HG03558 (cell line): ENCODE data around the gene IGSF21.

Experiments used
- ATAC-seq: cut with Tn5 transposase; IDR thresholded peaks from one replicate; pipeline ENCODE4 v1.9.1; 2021; ENCODE audit warnings: moderate number of reproducible peaks; ENCODE audit not compliant: unreplicated experiment; ENCODE audit errors: extremely low read depth

IGSF21 gene

DNA sequence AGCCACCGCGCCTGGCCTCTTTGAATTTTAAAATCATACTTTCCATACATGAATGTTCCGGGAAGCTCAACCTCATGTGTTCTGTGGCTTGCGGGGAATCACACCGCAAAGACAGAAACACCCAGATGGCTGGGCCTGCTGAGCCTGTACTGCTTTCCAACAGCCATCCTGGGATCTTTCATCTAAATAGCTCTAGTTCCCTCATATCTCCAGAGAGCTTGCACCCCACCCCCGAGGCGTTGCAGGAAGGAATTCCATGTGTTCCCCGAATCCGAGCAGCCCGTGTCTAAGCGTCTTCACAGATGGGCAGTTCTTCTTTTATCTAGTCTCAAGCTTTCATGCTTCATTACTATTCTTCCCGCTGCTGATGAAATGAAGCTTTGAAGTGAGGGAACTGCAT is 66.4 kb downstream of the IGSF21 start:
- ATAC-seq = no peak

DNA sequence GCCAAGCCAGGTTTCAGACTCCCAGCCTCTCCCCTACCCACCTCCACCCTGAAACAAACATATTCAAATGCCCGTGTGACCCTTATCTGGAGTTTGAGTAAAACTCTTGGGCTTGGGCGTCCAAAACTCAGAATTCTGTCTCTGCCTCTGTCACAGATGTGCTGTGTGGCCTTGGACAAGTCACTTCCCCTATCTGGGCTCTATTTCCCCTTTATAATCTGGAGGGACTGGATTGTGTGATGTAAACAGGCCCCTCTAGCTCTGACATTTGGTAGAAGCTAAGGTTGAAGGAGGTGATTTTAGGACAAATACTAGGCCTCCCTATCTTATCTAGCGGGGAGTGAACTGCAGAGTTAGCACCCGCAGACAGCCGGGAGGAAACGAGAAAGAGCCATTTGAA is 67.5 kb downstream of the IGSF21 start:
- no peak for ATAC-seq

DNA sequence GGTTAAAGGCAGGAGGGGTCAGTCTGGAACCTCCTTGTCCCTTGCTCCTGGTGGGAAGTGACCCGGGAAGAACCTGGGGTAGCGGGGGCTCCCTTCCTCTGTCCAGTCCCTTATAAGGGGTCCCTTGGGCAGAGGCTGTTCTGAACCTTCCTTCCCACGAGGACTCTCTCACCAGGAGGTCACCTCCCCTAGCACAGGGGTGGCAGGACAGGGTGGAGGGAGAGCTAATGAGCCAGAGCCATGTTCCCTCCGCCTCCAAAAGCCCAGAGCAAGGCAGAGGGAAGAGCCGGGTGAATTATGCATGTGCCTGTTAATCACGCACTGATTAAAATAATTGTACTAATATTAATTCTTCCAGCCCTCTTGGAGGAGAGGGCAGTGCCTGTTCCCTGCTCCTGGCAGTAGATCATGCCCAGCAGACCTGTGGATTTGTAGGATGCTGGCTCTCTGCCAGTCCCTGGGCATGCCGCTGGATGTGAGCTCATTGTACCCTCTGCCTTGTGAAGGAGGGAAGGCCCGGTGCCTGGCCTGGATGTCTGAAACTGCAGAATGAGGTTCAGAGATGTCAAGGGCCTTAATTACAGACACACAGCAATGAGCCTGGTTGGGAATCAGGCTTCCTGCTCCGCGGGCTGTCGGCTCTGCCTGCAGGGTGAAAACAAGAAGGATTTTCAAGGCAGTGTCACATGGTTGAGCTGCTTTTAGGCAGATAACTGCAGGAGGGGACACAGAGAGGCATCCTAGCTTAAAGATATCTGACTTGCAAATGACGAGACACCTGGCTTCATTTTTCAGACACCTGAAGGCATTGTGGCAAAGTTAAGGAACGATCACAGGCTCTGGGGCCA is 68.2 kb downstream of the IGSF21 start:
- ATAC-seq = no peak

DNA sequence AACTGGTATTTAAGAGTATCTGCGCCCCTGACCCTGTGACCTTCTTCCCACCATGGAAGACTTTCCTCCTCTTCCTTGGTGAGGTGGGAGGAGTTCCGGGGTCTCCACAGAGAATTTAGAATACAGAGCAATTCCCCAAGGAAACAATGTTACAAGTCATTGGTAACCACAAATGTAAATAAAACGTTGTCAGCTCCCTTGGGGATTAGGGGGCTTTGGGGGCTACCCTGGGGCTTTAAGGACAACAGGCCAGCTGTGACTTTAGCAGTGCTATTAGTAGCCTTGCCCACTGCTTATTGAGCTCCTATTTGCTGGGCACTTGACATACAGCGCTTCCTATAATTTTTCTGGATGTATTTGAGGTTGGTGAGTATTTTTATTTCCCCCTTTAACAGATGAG is 69.0 kb downstream of the IGSF21 start:
- no peak for ATAC-seq

DNA sequence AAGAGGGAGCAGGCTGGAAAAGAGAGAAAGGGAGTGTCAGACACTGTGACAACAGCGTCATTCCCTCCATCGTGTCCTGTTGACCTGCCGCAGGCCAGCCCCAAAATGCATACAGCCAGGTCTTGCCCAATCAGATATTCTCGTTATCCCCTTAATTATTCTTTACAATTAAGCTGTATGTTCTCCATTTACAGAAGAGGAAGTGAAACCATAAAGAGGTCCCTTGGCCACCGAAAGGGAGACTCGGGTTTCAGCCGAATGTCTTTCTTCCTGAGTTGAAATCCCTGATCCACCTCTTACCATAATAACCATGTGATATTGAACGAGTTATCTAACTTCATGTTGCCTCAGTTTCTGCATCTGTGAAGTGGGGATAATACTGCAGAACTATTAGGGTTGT is 70.5 kb downstream of the IGSF21 start:
- no peak for ATAC-seq

DNA sequence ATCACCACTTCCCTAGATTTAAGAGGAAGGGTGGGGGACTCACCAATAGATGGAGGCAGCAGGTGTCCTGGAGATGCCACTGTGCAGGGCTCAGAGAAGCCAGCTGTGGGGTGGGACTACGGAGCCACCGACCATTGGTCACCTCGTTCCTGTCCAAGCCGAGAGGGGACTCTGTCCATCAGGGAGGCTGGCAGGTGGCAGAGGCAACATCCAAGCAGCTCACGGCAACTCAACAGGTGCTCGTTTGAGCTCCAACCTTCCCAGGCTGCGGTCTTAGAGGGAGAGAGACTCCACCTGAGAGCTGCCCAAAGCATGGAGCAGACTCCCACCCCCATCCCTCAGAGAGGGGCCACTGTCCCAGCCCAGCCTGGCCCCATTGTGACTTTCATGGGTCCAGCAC is 71.4 kb downstream of the IGSF21 start:
- no peak for ATAC-seq

DNA sequence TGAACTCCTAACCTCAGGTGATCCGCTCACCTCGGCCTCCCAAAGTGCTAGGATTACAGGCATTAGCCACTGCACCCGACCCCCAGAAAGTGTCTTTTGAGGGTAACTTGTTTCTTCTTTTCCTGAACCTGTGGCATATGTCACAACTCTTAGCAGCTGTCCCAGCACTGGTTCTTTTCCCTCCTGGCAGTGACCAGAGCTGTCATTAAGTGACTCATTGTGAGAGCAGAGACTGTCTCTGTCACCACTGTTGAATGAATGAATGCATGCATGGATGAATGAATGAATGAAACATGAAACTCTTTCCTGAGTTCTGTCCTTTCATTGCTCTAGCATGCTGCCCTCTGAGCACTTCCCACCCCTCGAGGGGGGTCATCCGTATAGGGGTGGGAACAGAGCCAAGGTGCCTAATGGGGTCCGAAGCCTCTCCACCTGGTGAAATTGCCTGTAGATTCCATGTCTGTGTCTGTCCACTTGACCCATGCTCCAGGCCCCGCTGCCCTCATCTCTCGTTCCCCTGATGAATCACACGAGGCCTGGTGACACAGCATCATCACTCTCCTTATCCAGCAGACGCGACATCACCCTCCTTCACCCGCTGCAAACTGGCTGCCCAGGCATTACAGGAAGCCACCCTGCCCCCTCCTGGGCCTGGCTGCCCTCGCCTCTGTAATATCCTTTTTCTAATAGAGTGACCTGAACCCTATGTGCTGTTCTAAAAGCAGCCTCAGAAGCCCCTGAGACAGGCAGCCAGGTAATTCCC is 75.0 kb downstream of the IGSF21 start:
- ATAC-seq = no peak

DNA sequence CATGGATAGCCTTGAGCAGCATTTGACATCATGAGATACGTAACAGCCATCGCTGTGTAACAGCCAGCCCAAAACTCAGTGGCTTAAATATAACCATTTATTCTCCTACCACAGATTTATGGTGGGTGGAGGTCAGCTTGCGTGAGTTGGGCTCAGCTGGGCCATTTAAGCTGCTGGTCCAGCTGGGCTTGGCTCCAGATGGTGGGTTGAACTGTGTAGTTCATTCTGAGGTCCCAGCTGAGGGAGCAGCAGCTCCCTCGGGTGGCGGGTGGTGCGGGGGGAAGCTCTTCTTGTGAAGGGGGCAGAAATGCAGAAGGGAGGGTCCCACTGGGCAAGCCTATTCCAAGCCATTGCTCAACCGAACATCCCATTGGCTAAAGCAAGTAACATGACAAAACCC is 75.9 kb downstream of the IGSF21 start:
- no peak for ATAC-seq

DNA sequence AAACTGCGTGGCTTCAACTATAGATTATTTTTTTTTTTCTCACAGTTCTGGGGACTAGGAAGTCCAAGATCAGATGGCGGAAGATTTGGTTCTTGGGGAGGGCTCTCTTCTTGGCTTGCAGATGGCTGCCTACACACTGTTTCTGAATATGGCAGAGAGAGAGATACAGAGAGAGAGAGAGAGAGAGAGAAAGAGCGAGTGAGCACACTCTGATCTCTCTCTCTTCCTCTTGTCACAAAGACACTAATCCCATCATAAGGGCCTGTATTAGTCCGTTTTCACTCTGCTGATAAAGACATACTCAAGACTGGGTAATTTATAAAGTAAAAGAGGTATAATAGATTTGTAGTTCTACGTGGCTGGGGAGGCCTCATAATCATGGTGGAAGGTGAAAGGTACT is 79.5 kb downstream of the IGSF21 start:
- ATAC-seq = no peak

DNA sequence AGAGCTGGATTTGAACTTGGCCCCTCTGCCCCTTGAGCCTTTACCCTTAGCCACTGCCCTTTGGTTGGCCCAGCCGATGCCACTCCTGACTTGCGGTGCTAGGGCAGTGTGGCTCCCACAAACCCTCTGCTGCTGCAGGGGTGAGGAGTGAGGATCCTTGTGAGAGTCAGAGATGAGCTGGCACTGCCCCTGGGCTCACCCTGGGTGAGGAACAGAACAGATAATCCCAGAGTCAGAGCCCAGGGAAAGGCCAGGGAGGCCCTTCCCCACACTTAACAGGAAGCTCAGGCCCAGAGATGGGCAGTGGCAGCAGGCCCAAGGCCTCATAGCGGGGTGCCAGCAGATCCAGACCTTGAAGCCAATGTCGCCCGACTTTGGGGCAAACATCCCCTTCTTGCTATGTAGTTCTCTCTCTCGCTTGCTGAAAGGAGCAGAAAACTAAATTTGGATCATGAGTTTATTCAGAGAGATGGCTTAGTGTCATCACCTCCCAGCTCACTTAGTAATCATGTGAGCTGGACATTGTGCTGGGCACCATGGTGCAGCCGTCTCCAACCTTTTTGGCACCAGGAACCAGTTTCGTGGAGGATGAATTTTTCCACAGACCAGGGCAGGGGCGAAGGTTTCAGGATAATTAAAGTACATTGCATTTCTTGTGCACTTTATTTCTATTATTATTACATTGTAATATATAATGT is 81.4 kb downstream of the IGSF21 start:
- ATAC-seq = no peak

DNA sequence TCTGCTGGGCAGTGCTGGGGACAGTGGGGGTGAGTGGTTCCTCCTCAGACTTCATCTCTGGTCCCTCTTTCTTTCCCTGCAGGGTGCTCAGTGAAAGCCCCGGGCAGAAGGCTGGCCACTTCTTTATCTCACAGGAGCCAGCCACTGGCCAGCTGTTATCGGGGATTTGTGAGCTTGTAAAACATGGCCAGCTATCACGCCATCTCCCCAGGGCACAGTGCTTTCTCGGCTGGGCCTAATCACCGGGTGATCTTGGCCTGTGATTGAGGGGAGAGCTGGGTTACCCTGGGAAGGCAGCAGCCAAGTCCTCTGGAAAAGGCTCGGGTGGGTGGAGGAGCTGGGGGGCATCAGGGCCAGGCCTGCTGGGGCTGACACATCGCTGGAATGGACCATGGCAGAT is 83.0 kb downstream of the IGSF21 start:
- no peak for ATAC-seq

DNA sequence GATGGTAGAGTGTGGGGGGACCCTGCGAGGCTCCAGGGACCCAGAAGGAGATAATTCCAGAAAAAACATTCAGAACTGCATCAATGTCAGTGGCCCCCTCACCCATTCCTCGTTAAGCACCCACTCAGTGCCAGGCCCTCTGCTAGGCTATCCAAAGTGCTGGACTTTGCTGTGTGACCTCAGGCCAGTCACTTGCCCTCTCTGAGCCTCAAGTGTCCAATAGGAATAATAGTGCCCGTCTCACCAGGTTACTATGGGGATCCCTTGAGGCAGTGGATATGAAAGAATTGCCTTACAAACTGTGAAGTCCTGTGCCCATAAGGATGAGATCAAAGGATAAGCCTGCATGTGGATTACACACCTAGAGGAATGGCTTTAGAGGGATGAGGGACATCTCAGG is 83.4 kb downstream of the IGSF21 start:
- no peak for ATAC-seq

DNA sequence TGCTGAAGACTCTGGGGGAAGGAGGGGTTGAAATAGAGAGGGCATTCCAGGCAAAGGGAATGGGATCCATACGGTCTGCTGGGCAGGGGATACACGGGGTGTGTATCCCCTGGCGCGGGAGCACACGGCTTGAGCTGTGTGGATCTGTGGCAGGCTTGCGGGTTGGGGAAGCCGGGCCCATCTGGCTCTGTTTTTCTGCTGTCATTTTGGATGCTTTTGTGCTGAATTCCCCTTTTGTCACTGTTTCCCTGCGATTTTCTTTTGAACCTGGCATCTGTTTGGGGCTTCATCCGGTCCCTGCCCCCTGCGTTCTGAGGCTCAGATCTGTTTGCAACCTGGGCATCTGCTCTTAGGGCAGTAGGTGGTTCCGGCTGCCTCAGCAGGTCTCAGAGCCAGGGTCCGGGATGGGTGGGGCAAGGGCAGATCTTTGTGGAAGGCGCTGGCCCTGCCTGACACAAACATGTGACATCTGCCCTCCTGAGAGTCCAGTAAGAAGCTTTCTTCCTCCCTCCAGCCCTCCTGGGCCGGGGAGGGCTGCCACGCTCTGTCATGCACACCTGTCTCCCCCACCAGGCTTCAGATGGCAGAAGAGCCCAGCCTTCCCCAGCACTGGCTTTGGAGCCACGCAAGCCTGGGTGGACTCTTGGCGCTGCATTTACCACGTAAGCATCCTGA is 84.0 kb downstream of the IGSF21 start:
- ATAC-seq = no peak

DNA sequence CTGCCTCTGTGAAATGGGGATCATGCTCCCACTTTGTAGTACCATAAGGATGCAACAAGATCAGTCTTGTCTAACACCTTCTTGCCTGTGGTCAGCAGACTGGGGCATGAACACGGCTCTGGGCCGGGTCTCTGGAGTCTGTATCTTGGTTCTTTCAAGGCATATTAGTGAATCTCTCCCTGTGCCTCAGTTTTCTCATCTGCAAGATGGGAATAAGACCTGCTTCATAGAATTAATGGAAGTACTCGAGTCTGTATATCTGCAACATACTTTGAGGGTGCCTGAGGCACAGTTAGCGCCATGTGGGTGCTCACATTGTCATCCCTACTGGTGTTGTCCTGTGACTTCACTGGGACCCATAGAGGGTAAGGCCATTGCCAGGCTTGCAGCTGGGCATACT is 84.6 kb downstream of the IGSF21 start:
- ATAC-seq = no peak

DNA sequence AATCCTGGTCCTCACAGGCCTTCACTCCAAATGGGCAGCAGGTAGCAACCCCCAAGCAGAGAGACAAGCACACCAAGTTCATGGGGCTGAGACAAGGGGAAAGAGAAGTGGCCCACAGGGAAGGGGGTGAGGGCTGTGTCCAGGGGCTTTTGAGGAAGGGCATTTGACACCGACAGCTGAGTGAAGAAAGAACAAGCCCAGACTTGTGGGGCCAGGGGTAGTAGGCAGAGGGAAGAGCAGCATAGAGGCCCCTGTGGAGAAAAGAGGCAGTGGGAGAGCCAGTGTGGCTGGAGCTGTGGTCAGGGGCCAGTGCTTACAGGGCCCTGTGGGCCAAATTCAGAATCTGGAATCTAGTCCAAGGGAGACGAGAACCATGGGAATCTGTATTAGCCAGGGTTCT is 85.4 kb downstream of the IGSF21 start:
- ATAC-seq = no peak

DNA sequence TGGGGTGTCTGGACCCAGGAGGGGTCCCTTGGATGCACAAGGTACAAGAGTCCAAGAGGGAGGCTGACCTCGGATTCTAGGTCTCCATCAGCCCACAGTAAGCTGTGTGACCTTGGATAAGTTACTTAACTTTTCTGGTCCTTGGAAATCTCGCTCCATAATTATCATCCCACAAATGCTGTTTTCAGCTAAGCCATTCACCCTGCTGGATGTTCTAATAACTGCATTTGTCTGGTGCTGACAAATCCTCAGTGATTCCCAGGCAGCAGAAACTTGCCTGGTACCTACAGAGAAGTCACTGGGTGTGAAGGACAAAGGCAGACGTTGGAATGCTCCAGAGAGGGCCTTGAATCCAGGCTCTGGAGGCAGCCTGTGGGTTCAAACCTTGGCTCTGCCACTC is 89.7 kb downstream of the IGSF21 start:
- no peak for ATAC-seq

DNA sequence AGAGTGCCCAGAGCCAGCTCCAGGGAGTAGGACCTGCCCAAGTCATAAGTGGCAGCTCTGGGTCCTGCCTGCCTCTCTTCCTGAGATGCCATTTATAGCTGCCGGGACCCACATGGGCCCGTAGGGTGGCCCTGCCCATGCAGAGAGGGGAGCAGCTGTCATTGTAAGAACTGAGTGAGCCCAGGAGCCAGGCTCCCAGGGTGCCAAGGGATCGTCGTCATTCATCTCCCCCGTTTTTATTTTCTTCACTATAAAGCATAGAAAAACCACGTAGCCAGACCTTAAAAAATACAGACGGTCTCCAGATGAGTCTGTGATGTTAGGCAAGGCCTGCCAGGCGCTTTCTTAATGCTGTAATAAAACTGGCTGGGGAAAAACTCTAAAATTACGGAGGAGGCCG is 90.7 kb downstream of the IGSF21 start:
- no peak for ATAC-seq

DNA sequence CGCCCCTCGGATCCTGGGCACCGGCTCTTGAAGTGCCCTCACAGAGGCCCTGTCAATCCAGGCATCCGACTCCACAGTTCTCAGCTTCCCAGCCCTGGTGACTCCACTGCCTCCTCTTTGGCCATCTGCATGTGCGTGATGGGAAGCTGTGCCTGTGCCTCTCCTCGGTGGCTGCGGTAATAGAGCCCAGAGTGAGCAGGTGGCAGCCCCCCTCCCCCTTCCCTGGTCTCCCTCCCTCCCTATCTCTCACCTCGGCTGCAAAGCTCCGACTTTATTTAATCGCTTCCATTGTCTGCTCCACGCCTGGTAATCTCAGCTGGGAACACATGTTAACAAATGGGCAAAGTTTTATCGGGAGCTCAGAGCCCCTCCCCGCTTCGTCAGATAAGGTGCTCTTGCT is 91.9 kb downstream of the IGSF21 start:
- ATAC-seq = no peak

DNA sequence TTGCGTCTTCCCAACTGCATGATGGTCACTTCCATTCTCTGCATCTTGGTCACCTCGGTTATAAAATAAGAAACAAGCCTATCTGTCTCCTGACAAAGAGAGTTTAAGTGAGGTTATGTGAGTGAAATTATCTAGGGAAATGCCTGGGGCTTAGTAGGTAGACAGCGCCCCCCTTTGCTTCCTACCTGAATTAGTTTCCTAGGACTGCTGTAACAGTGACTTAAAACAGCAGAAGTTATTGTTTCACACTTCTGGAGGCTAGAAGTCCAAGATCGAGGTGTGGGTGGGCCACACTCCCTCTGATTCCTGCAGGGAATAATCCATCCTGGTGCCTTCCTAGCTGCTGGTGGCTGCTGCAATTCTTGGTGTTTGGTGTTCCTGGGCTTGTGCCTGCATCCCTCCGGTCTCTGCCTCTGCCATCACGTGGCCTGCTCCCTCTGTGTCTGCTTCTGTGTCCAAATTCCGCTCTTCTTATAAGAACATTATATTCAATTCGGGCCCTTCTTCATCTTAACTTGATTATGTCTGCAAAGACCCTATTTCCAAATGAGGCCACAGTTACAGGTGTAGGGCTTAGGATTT is 92.6 kb downstream of the IGSF21 start:
- no peak for ATAC-seq

DNA sequence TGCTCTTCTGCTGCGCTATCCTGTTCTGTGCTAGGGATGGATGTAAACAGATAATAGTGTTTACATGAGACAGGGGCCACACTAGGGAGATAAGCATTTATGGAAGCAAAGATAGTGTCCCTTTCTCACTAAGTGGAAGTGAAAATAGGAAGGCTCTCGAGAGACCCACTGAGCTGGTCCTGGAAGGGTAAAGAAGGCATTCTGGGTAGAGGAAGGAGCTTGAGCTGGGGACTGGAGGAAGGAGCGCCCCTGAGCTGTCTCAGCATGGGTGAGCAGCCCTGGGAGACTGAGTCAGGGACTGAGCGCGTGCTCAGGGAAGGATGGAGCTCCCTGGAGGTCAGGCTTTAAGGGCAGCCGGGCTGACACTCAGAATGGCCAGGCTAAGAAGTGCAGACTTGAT is 93.3 kb downstream of the IGSF21 start:
- ATAC-seq = no peak
